Activated naive CD4-positive, alpha-beta T cell treated with anti-CD3 and anti-CD28 coated beads, Interleukin-2, amount 50 U/mL, for 16 hours (primary cell): Measurements from ENCODE around the gene APOBEC3F.
"Not testable (repeated sequence)": the region's sequence is repeated elsewhere in the genome, so short reads cannot be mapped to it uniquely, and the experiment has no call there.

Experiments
- DNase-seq: peaks from one replicate; pipeline ENCODE4 v3.0.0-alpha.2; 2020

Gene APOBEC3F

DNA sequence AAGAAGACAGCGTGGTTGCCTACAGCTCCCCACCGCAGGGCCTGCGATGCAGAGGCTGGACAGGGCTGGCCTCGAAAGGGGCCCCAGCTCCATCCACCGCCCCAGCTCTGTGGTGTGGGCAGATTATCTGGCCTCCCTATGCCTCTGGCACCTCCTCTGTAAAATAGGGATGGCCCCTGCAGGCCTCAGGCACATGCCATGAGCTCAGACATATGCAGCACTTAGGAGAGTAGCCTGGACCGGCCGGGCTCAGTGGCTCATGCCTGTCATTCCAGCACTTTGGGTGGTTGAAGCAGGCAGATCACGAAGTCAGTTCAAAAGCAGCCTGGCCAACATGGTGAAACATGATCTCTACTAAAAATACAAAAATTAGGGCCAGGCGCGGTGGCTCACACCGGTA is 12.4 kb upstream of the APOBEC3F start:
- no peak for DNase-seq

DNA sequence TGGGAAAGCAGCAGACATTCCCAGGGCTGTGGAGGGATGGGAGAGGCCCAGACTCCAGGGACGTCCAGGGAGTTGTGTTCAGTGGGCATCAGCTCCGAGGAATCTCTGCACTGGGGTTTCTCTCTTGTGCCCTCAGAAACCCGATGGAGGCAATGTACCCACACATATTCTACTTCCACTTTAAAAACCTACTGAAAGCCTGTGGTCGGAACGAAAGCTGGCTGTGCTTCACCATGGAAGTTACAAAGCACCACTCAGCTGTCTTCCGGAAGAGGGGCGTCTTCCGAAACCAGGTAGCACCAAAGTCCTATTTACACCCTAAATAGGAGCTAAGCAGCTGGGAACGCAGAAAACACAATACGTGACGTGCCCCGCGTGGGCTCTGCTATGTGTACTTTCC is 11.4 kb upstream of the APOBEC3F start:
- DNase-seq, result no peak

DNA sequence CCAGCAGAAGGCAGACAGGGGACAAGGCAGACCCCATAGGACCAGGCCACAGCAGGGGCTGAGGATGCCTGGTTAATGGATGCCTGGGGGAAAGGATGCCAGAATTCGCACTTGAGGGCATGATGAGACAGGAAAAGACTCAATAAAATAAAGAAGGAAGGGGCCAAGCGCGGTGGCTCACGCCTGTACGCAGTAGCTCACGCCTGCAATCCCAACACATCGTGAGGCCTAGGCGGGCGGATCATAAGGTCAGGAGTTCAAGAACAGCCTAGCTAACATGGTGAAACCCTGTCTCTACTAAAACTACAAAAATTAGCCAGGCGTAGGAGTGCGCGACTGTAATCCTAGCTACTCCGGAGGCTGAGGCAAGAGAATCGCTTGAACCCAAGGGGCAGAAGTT is 10.0 kb upstream of the APOBEC3F start:
- DNase-seq, result no peak

DNA sequence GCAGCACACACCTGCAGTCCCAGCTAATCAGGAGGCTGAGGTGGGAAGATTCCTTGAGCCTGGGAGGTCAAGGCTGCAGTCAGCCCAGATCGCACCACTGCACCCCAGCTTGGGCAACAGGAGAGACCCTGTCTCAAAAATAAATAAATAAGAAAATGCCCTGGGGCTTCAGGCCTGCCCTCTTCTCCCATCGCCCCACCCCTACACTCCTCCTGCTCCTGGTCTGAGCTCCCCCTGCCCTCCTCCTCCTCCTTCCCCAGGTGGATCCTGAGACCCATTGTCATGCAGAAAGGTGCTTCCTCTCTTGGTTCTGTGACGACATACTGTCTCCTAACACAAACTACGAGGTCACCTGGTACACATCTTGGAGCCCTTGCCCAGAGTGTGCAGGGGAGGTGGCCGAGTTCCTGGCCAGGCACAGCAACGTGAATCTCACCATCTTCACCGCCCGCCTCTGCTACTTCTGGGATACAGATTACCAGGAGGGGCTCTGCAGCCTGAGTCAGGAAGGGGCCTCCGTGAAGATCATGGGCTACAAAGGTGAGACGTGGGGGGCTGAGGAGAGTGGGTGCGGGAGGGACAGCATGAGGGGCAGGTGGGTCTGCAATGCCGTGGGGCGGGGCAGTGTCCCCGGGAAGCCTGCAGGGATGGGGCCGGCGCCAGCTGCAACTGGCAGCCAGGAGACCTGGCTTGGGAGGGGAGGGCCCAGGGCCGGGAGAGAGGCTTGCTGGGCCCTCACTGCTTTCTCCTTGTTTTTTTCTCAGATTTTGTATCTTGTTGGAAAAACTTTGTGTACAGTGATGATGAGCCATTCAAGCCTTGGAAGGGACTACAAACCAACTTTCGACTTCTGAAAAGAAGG is 9.0 kb upstream of the APOBEC3F start:
- not testable (repeated sequence) for DNase-seq

DNA sequence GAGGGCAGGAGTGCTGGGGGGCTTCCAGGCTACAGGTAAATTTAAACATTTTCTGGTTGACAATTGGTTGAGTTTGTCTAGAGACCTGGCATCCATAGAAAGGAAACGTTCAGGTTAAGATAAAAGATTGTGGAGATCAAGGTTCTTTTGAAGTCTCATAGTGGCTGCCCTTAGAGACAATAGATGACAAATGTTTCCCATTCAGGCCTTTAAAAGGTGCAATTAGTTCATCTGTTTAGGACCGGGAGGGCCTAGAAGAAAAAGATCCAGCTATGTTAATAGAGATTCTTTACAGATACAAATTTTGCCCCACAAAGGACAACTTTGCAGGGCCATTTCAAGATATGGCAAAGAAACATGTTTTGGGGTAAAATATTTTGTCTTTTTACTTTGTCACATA is 3.6 kb upstream of the APOBEC3F start:
- DNase-seq, result not testable (repeated sequence)

DNA sequence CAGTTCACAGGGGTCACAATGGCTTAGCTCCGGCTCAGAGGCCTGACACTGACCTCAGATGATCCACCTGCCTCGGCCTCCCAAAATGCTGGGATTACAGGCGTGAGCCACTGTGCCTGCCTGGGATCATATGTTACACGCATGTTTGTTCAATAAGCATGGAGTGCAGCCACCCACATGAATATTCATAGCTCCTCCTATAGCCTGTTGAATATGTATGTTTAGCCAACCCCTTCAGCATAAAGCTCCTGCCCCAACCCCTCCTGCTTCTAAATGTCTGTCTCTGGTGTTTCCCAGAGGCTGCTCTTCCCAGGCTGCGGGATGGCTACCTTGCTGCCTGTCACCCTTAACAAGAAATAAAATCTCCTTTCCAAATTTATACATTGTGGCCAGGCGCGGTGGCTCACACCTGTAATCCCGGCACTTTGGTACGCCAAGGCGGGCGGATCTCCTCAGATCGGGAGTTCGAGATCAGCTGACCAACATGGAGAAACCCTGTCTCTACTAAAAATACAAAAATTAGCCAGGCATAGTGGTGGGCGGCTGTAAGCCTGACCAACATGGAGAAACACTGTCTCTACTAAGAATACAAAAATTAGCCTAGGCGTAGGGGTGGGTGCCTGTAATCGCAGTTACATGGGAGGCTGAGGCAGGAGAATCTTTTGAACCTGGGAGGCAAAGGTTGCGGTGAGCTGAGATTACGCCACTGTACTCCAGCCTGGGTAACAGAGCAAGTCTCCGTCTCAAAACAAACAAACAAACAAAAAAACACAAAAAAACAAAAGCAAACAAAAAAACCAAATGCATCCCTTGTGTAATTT is 1.1 kb upstream of the APOBEC3F start:
- no peak for DNase-seq

DNA sequence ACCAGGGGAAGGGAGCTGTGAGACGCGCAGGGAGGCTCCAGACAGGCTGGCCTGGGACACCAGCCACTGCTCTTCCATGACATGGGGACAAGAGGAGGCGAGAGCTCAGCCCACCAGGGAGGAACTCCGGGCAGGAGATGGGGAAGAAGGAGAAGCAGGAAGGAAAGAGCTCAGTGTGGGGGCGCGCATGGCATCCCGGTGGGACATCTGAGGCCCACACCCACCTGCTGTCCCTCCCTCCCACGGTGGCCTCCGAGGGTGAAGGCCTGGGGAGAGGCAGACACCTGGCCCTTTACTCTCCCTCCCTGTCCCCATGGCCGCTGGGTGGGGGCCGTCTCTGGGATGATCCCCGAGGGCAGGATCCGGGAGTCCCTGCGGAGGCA is 518 bp upstream of the APOBEC3F start:
- DNase-seq, result not testable (repeated sequence)

DNA sequence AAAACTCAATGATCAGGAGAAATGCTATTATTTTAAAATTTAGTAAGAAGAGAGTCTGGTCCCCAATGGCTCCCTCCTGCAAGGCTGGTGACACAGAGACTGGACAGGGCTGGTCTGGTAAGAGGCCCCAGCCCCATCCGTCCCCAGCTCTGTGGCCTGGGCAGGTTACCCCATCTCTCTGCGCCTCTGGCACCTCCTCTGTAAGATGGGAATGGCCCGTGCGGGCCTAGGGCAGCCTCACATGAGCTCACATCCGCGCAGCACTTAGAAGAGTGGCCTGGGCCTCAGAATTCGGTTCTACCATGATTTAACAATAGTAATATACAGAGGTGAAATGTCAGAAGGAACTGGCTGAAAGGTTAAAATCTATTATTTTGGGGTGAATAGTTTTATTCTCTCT is 1.2 kb downstream of the APOBEC3F start:
- DNase-seq, result no peak

DNA sequence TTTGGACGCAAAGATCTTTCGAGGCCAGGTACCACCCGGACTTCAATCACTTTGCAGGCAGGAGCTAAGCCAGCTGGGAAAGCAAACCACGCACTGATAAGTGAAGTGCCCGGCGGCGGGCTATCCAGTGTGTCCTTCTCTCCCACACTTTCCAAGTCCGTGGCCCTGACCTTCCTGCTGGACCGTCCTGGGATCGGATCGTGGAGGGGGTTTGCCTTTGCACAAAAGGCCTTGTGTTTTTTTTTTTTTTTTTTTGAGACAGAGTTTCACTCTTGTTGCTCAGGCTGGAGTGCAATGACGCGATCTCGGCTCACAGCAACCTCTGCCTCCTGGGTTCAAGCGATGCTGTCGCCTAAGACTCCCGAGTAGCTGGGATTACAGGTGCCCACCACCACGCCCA is 2.4 kb downstream of the APOBEC3F start:
- DNase-seq, result not testable (repeated sequence)

DNA sequence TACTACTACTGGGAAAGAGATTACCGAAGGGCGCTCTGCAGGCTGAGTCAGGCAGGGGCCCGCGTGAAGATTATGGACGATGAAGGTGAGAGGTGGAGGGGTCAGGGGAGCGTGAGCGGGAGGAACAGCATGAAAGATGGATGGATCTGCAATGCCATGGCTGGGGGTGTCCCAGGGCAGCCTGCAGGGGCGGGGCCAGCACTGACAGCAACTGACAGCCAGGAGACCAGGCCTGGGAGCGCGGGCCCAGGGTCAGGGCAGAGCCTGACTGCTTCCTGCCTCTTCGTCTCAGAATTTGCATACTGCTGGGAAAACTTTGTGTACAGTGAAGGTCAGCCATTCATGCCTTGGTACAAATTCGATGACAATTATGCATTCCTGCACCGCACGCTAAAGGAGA is 4.5 kb downstream of the APOBEC3F start:
- not testable (repeated sequence) for DNase-seq

DNA sequence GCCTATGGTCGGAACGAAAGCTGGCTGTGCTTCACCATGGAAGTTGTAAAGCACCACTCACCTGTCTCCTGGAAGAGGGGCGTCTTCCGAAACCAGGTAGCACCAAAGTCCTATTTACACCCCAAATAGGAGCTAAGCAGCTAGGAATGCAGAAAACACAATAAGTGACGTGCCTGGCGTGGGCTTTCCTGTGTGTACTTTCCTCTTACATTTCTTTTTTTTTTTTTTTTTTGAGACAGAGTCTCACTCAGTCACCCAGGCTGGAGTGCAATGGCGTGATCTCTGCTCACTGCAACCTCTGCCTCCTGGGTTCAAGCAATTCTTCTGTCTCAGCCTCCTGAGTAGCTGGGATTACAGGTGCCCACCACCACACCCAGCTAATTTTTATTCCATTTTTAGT is 8.8 kb downstream of the APOBEC3F start:
- not testable (repeated sequence) for DNase-seq

DNA sequence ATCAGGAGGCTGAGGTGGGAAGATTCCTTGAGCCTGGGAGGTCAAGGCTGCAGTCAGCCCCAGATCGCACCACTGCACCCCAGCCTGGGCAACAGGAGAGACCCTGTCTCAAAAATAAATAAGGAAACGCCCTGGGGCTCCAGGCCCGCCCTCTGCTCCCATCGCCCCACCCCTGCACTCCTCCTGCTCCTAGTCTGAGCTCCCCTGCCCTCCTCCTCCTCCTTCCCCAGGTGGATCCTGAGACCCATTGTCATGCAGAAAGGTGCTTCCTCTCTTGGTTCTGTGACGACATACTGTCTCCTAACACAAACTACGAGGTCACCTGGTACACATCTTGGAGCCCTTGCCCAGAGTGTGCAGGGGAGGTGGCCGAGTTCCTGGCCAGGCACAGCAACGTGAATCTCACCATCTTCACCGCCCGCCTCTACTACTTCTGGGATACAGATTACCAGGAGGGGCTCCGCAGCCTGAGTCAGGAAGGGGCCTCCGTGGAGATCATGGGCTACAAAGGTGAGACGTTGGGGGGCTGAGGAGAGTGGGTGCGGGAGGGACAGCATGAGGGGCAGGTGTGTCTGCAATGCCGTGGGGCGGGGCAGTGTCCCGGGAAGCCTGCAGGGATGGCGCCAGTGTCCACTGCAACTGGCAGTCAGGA is 11.3 kb downstream of the APOBEC3F start:
- not testable (repeated sequence) for DNase-seq

DNA sequence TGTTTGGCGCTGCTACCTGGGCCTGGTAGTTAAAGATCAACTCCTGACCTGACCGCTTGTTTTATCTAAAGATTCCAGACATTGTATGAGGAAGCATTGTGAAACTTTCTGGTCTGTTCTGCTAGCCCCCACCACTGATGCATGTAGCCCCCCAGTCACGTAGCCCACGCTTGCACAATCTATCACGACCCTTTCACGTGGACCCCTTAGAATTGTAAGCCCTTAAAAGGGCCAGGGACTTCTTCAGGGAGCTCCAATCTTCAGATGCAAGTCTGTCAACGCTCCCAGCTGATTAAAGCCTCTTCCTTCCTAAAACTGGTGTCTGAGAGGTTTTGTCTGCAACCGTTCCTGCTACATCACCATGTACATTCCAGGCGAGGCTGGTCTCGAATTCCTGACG is 15.0 kb downstream of the APOBEC3F start:
- DNase-seq, result no peak

DNA sequence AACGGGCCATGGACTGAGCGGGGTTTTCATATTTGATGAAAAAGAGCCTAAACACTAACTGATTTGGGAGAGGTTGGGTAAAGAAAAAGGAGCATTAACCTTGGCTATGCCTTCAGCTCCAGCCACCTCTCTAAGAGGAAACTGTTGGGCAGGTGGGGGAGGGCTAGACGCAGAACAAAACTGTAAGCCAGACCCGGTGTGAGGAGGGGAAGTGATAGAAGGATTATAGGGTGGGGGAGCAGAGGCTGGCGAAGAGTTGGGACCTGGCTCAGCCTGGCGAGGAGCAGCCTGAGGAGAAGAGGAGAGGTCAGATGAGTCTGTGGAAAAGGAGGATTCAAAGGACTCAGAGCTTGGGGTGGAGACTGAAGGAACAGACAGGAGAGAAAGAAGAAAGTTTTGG is 20.6 kb downstream of the APOBEC3F start:
- DNase-seq, result not testable (repeated sequence)

DNA sequence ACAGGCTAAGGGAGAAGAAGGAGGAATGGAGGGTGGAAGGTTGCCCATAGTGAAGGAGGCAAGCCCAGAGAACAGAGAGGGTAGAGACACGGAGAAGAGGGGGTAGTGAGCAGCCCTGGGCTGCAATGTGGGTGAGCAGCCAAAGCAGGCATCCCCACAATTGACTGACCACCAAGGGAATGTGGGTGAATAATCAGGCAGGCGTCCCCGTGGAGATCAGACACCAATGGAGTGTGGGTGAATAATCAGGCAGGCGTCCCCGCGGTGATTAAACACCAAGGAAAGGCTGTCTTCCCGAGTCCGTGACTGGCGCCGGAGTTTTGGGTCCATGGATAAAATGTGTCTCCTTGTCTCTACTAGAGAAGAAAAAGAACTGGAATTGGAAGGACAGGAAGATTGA is 21.3 kb downstream of the APOBEC3F start:
- DNase-seq, result not testable (repeated sequence)

DNA sequence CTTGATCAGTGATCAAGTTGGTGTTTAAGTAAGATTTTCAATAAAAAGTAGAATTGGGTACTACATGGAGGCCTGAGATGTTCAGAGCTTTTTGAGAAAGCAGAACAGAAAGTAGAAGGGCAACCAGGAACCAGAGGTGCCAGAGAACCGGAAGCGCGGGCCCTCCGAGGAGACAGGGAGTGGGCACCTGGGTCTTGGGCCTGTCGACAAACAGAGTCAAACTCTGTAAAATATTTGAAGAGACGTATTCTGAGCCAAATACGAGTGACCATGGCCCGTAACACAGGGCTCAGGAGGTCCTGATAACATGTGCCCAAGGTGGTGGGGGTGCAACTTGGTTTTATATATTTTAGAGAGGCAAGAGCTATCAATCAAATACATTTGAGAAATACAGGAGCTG is 23.2 kb downstream of the APOBEC3F start:
- DNase-seq, result not testable (repeated sequence)

DNA sequence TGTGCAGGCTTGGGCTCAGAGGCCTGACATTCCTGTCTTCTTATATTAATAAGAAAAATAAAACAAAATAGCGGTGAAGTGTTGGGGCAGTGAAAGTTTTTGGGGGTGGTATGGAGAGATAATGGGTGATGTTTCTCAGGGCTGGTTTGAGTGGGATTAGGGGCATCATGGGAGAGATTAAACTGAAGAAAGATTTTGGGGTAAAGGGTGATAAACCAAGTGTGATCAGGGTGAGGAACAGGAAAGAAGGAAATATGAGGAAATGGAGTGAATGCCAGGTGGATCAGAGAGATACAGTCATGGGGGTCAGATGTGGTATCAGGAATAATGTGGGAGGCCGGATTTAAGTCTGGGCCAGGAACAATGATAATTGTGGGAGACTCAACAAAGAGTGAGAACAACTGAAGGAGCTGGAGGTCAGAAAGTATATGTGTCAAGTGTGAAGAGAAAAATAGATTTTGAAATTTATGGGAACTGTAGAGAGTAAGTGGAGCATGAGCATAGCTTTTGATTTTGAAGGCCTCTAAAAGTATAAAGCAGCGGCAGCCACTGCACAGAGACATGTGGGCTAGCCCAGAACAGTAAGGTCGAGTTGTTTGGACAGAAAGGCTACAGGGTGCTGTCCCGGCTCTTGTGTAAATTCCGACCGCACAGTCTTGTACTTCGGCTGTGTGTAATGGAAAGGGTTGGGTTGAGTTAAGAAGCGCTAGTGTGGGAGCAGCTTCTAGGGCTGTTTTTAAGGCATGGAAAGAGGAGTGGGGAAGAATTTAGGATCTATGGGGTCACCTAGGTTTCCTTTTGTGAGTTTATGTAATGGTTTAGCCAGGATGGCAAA is 26.0 kb downstream of the APOBEC3F start:
- not testable (repeated sequence) for DNase-seq

DNA sequence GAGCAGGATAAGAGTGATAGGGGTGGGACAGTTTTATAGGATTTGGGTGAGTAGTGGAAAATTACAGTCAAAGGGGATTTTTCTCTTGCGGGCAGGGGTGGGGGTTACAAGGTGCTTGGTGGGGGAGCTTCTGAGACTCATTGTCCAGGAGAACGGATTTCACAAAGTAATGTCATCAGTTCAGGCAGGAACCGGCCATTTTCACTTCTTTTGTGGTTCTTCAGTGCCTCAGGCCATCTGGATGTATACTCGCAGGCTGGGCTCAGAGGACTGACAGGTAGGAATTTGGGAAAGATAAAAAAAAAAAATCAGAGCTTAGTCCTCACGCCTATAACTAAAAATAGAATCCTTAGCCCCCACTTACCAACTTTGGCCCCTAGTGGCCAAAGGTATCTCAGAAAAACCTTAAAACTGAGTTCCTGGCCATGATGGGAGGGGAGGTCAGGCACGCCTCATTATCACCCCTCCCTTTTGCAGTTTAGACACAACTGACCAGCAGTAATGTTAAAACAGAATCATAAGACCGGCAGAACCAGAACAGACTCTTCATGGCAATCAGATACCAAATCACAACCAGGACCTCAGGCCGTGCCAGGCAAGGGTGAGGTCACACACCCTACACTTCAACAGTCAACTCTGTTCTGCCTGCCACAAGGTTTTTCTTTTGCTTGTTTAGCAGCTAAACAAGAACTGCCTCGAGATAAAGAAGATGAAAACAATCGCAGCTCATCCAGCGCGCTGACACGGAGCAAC is 27.5 kb downstream of the APOBEC3F start:
- DNase-seq, result no peak

DNA sequence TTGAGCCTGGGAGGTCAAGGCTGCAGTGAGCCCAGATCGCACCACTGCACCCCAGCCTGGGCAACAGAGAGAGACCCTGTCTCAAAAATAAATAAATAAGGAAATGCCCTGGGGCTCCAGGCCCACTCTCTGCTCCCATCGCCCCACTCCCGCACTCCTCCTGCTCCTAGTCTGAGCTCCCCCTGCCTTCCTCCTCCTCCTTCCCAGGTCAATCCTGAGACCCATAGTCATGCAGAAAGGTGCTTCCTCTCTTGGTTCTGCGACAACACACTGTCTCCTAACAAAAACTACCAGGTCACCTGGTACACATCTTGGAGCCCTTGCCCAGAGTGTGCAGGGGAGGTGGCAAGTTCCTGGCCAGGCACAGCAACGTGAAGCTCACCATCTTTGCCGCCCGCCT is 29.5 kb downstream of the APOBEC3F start:
- DNase-seq, result no peak

DNA sequence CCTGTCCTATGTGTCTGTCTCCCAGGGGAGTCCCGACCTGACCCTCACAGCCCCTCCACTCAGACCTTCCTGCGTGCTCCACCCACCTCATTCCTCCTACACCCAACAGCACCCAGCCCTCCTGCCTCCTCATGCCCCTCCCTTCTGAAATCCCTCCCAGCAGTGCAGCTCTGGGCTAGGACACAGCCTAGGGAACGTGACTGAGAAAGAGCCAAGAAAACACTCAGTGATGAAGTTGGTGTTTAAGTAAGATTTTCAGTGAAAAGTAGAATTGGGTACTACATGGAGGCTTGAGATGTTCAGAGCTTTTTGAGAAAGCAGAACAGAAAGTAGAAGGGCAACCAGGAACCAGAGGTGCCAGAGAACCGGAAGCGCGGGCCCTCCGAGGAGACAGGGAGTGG is 31.9 kb downstream of the APOBEC3F start:
- not testable (repeated sequence) for DNase-seq

DNA sequence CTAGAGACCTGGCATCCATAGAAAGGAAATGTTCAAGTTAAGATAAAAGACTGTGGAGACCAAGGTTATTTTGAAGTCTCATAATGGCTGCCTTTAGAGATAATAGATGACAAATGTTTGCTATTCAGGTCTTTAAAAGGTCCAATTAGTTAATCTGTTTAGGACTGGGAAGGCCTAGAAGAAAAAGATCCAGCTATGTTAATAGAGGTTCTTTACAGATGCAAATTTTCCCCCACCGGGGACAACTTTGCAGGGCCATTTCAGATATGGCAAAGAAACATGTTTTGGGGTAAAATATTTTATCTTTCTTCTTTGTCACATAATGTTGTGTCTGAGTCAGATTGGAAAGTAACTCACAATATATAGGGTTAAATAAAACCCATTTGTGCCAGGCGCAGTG is 33.3 kb downstream of the APOBEC3F start:
- no peak for DNase-seq
